Measurements from ENCODE around the gene ANO7. TPM values are rescaled to one million over a fixed set of nuclear protein-coding genes. Genes with fewer than 3 reads are reported as not detected.

Gene ANO7
- total RNA-seq, 1 experiment from 2014 or later, result 0.29 TPM

DNA sequence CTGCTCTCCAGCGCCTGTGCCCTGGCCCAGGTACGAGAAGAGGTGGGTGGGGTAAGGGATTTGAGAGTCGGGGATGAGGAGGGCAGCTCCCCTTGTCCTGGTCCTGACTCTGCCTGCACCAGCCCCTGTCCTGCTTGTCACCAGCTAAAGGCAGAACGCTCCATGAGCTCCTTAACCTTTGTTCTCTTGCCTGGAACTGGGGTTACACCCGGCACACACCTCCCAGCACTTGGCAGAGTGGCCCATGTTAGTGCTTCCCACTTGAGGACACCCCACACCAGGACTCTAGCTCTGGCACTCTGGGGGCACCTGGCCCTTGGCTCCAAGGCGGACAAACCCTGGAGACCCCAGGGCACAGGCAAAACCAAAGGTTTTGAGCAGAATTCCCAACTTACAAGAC lies 19.2 kb downstream of the ANO7 start:
- no peak for DNase-seq (ENCODE audit: low read depth)

DNA sequence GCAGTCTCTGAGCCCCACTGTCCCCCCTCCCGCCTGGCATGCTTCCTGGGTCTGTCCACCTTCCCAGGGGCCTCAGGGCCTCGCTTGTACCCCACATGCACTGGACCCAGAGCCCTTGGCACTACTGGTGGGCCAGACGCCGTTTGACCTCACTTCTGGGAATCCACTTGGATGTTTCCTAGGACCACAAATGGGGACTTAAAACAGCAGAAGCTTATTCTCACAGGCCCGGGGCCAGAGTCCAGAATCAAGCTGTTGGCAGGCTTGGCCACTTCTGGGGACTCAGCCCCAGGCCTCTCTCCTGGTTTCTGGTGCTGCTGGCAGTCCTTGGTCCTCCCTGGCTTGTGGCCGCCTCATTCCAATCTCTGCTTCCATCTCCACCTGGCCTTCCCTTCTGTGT lies 19.6 kb downstream of the ANO7 start:
- DNase-seq (ENCODE audit: low read depth), result no peak

DNA sequence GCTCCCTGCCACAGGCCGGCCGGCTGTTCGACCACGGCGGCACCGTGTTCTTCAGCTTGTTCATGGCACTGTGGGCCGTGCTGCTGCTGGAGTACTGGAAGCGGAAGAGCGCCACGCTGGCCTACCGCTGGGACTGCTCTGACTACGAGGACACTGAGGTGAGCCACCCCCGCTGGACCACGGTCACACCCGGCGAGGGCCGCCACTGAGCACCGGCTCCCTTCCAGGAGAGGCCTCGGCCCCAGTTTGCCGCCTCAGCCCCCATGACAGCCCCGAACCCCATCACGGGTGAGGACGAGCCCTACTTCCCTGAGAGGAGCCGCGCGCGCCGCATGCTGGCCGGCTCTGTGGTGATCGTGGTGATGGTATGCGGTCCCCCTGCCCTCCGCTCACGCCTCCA lies 20.8 kb downstream of the ANO7 start:
- no peak for DNase-seq (ENCODE audit: low read depth)

DNA sequence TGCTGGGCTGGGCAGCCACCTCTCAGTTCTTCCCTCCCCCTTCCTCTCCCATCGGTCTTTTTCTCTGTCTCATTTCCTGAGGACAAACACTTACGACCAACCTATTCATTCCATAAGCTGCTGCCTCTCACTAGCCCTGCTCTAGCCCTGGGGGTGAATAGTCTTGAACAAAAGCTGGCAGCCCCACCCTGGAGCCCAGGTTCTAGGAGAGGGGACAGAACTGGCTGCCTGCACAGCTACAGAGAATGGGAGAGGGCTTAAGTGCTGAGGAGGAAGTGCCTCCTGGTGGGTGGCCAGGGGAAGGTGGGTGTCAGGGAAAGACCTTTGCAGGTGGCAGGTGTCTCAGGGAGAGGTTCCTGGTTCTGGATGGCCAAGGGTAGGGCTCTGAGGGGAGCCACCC lies 22.8 kb downstream of the ANO7 start:
- no peak for DNase-seq (ENCODE audit: low read depth)

DNA sequence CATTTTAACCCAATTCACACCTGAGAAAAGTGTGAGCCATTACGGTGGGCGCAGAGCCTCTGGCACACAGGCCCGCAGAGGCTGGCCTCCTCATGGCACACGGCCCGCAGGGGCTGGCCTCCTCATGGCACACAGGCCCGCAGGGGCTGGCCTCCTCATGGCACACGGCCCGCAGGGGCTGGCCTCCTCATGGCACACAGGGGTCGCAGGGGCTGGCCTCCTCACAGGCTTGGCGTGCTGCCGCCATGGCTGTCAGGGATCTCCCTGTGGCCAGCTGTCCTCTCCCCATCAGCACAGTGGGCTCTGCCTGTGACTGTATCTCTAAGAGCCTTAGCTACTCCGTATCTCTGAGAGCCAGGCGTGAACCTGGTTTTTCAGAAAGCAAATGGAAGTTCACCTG lies 24.6 kb downstream of the ANO7 start:
- DNase-seq (ENCODE audit: low read depth), result peak; percentile 51

DNA sequence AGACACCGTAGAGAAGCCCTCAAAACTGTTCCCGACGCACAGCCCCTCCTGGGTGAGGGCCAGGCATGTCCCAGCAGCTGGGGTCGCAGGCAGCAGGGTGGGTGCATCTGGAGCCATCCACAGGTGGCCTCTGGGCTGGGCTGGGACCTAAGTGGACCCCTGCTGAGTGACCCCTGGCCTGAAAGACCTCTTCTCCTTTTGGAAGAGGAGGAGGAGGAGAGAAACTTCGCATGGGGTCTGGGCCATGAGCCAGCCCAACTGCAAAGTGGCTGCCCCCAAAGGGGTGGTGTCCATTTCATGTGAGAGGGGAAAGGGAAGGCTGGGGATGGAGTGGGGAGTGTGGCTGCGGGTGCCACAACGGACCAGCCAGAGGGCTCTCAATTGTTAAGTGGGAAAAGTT lies 25.1 kb downstream of the ANO7 start:
- no peak for DNase-seq (ENCODE audit: low read depth)

DNA sequence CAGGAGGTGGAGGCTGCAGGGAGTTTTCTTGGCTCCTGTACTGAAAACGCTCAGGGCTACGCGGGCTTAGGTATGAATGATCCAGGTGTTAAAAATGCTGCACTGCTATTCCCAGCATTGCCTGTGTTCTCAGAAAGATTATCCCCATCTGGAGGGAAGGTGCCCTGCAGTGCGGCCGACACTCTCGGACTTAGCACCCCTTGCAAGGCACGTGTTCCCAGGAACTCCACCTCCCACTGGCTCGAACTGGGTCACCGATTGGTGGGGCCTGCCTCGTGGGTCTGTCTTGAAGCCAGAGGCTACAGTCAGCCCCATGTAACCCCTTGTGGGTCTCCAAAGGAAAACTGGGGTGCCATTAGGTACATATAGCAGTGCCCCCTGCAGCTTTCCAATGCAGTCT lies 25.7 kb downstream of the ANO7 start:
- no peak for DNase-seq (ENCODE audit: low read depth)

DNA sequence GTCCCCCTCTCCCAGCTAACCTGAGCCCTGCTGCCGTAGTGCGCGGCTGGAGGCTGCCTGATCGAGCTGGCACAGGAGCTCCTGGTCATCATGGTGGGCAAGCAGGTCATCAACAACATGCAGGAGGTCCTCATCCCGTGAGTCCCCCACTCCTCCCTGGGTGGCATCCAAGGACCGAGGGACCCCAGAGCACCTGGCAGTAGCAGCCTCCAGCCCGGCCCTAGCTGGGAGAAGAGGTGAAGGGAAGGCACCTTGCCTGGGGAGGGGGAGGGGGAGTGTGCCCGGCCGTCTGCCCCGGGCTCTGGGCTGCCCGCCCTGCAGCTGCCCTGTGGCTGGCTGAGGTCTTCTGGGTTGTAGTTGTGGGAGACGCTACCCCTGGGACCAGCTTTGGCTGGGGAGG lies 26.3 kb downstream of the ANO7 start:
- no peak for DNase-seq (ENCODE audit: low read depth)

DNA sequence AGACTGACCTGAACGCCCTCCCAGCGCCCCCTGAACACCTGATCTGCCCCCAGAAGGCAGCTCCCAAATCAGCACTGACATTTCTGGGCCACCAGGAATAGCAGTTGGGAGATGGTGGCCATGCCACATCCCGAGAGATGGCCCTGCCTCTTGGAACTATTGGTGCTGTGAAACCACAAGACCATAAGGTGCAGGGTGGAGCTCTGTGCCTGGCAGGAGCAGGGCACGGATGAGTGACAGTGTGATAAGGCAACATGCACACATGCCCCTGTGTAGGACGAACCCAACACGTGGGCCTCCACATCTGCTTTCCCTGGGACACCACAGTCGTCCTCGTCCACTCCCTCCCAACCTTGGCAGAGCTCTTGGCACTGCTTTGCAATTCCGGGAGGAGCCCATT lies 26.9 kb downstream of the ANO7 start:
- no peak for DNase-seq (ENCODE audit: low read depth)

DNA sequence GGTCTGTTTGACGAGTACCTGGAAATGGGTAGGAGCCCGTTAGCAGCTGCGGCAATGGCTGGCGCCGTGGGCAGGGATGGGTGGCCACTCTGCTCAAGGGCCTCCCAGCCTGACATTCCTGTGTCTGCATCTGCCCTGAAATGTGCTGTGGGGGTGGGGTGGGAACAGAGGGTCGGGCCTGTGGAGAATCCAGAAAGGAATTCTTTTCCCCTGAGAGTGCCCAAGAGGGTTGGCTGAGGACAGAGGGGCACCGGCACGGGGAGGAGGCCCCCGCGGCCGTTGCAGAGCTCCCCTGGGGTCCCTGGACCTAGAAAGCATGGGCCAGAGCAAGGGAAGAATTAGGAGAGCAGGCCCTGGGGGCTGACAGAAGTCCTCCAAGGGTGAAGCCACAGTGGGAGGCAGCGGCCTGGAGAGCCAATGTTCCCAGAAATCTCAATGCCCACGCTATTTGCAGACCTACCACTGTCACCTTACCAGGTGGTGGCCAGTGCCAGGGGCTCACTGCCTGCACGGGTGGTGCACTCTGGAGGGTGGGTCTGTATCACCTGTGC lies 27.8 kb downstream of the ANO7 start:
- no peak for DNase-seq (ENCODE audit: low read depth)

DNA sequence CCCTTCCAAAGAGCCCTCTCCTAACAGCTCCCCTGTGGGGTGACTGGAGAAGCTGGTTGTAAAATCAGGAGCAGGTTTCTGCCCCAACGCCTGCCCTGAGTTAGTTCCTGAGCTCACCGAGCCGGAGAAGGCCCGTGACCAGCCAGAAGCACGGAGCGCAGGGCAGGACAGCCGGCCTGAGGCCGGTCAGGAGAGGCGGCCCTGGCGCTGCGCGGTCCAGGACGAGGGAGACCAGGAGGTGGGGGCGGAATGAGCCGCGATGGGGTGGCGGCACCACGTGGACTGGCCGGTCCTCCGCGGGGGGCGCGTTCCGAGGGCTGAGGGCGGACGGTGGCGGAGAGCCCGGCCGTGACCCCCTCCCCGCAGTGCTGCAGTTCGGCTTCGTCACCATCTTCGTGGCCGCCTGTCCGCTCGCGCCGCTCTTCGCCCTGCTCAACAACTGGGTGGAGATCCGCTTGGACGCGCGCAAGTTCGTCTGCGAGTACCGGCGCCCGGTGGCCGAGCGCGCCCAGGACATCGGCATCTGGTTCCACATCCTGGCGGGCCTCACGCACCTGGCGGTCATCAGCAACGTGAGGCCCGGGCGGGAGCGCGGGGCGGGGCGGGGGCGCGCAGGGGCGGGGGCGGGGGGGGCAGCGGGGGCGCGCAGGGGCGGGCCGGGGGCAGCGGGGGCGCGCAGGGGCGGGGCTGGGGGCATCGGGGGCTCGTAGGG lies 29.0 kb downstream of the ANO7 start:
- DNase-seq (ENCODE audit: low read depth), result peak; percentile 53

DNA sequence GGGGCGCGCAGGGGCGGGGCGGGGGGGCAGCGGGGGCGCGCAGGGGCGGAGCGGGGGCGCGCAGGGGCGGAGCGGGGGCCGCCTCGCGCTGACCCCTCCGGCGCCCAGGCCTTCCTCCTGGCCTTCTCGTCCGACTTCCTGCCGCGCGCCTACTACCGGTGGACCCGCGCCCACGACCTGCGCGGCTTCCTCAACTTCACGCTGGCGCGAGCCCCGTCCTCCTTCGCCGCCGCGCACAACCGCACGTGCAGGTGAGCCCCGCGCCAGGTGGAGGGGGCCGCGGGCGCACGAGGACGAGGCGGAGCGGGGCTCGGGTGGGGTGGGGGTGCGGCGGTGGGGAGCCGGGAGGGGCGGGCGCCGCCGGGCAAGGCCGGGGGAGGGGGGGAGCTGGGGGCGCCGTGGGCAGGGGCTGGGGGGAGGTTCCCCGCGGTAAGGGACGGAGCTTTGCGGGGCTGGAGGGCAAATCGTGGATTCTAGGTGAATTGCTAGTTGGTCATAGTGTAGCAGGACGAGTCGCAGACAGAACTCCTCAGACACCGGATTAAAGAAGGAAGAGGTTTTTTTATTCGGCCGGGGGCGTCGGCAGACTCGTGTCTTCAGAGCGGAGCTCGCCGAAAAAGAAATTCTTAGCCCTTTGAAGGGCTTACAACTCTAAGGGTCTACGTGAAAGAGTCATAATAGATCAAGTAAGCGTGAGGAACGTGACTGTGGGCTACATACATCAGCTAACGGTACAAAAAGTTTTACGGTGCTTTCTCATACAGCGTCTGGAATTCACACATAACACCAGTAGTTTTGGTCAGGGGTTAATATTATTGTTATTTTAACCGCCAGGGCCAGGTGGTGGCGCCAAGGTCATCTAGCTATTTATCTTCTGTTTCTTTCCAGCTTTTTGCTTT lies 29.9 kb downstream of the ANO7 start:
- peak; percentile 19 for DNase-seq (ENCODE audit: low read depth)

DNA sequence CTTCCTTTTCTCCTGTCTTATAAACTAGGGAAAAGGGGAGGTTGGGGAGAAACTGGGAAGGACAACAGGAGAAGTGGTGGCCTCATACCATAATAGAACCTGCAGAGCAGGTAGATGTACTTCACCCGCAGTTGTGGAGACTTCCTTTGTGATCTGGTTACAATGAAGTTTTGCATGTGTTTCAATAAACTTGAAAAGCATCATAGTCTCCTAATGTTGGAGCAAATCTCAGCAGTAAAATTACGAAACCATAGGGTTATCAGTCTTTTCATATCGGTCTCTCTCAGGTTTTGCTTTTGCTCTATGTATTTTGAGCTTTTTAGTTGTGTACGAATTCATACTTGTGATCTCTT lies 30.5 kb downstream of the ANO7 start:
- DNase-seq (ENCODE audit: low read depth), result no peak

DNA sequence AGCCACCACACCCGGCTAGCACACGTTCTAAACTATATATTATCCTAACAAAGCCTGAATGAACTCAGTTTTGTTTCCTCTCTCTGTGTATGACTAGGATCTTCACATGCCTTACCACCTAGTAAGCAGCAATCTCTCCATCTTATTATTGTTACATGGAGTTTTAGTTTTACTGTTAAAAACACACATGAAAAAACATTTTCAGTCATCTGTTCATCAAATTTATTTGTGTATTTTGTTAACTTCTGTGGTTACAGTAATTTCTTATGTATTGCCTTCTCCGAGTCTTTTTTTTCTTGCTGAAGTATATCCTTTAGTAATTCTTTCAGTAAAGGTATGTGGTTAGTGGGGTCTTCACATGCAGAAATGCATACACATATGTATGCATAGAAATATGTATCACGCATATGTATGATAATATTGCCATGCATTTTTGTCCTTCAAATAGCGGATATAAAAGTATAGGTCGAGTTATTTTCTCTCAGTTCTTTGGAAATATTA lies 31.4 kb downstream of the ANO7 start:
- no peak for DNase-seq (ENCODE audit: low read depth)

DNA sequence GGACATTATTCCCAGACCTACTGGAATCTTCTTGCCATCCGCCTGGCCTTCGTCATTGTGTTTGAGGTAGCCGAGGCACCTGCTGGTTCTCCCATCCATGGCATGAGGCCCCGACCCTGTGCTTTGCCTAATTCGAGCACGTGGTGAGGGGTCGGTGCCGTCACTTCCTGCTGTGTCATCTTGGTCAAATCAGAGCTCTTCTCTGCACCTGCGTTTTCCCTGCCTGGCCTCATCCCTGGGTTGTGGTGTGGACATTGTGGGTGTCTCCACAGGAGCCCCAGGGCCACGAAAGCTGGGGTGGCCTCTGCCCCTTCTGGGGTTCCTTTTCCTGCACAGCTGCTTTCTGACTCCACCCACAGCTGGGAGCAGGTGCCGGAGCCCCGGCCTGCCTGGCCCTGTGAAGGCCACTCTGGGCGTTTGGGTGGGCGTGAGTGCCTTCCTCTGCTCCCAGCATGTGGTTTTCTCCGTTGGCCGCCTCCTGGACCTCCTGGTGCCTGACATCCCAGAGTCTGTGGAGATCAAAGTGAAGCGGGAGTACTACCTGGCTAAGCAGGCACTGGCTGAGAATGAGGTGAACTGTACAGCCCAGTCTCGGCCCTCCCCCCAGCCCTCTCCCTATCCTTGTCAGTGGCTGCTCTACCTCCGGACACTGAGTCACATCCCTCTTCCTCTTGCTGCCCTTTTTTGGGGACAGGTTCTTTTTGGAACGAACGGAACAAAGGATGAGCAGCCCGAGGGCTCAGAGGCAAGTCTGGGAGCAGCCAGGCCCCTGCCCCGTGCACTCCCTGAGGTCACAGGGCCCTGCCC lies 34.9 kb downstream of the ANO7 start:
- no peak for DNase-seq (ENCODE audit: low read depth)

DNA sequence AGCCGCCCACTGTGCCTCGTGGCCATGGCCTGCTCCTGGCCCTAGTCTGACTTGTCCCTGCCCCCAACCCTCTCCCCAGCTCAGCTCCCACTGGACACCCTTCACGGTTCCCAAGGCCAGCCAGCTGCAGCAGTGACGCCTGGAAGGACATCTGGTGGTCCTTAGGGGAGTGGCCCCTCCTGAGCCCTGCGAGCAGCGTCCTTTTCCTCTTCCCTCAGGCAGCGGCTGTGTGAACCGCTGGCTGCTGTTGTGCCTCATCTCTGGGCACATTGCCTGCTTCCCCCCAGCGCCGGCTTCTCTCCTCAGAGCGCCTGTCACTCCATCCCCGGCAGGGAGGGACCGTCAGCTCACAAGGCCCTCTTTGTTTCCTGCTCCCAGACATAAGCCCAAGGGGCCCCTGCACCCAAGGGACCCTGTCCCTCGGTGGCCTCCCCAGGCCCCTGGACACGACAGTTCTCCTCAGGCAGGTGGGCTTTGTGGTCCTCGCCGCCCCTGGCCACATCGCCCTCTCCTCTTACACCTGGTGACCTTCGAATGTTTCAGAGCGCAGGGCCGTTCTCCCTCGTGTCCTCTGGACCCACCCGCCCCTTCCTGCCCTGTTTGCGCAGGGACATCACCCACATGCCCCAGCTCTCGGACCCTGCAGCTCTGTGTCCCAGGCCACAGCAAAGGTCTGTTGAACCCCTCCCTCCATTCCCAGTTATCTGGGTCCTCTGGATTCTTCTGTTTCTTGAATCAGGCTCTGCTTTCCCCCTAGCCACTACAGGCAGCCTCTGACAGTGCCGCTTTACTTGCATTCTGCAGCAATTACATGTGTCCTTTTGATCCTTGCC lies 35.8 kb downstream of the ANO7 start:
- no peak for DNase-seq (ENCODE audit: low read depth)

DNA sequence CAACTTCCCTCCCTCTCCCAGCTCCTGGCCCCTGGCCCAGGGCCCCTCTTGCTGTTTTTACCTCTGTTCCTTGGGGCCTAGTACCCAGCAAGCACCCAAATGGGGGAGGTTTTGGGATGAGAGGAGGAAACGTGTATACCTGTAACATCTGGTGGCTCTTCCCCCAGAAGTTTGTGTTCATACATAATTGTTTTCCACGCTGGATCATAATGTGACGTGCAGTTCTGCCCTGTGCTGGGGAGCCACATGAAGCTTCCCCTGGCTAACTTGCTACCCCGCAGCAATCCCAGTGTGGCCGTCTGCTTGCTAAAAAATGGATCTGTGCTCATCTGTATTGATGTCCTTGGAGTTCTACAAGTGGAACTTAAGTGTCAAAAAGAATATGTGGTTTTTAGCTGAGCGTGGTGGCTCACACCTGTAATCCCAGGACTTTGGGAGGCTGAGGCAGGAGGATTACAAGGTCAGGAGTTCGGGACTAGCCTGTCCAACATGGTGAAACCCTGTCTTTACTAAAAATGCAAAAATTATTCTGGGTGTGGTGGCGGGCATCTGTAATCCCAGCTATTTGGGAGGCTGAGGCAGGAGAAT lies 36.5 kb downstream of the ANO7 start:
- no peak for DNase-seq (ENCODE audit: low read depth)

DNA sequence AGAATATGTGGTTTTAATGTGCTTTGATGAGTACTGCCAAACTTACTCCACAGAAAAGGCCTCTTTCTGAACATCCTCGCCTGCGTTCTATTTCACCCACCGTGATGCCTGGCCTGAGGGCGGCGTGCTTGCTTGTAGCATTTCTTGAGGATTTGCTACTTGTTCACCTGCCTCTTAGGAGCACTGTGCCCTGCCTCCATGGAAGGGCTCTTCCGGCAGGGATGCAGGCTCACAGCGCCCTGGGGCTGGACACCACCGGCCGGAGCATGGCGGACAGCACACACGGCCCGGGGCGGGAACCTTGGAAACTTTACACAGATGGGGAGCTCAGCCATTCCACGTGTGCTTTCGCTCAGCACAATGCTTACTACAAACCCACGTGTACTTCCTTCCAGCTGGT lies 37.1 kb downstream of the ANO7 start:
- DNase-seq (ENCODE audit: low read depth), result no peak

DNA sequence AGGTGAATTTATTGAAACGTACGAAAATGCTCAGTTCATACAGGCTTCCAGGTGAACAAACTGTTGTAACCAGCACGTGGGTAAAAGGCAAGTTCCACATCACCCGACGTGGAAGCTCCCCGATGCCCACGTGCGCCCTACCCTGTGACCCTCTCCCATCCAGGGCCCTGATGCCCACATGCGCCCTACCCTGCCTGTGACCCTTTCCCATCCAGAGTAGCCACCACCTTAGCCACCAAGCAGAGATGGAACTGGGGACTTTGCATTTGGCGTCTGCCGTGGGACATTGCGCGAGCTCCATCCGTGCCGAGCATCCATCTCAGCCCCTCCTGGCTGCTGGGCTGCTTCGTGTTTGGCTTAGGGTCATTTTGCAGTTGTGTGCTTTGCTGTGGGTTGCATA lies 37.5 kb downstream of the ANO7 start:
- DNase-seq (ENCODE audit: low read depth), result no peak

DNA sequence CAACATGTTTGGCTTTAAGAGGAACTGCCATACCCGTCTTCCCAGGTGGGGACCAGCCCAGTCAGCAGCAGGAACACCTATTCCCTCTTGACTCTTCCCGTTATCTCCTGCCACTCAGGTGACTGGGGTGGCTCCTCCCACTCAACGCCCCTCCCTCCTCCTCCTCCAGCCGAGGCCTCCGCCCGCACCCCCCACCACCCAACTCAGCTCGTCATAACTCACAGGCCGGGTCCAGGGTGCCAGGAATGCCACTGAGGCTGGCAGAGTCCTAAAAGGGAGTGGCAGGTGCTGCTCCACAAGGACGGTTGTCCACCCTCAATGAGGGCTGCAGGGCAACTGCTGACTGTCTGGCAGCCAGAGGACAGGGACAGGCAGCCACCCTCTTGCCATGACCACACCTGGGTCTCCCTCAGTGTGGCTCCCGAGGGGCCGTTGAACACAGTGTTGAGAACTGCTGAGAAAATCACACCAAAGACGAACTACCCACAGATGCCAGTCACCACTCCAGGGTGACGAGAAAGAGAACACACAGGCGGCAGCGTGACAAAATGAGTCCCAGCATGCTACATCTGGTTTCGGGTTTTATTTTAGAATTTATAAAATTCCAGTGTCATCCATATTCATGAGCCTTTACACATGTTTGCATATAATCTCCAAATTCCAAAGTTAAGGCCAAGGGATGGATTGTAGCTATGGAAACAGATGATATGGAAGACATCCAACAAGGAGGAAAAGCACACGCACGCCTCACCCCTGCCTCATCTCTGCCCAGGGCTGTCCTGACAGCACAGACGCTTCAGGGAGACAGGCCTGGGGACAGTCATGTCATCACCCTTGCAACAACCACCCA lies 38.5 kb downstream of the ANO7 start:
- no peak for DNase-seq (ENCODE audit: low read depth)
